SK-N-SH (cell line): ENCODE results near the gene FKBP5. TPM values are rescaled to one million over a fixed set of nuclear protein-coding genes. Genes with fewer than 3 reads are reported as not detected.

Experiments used
- CTCF ChIA-PET: fragments of 300-600, 350-600 bp; formaldehyde crosslinking; extraction: SDS; loops from one replicate; lab custom pipeline; 2021; lab: Yijun Ruan, JAX
- POLR2A ChIA-PET: fragments of 350-600 bp; sonication (Branson Sonifier 250); formaldehyde crosslinking; extraction: SDS; loops from one replicate; lab custom pipeline; 2020; ENCODE audit warnings: antibody characterized with exemption, inconsistent platforms; lab: Yijun Ruan, JAX
- DNase-seq: peaks from one replicate; pipeline ENCODE4 v3.0.0; 2012
- H2AFZ ChIP-seq: fragments of 200-600 bp; sonication (generic); 2 replicates; pipeline ENCODE4 v1.8.1; 2016; ENCODE audit warnings: antibody characterized with exemption, mild to moderate bottlenecking, low read depth
- H3F3A ChIP-seq: fragments of 200-600 bp; sonication (generic); replicated peaks from 2 replicates; pipeline ENCODE3; 2016; ENCODE audit warnings: antibody characterized with exemption, mild to moderate bottlenecking; ENCODE audit not compliant: insufficient read depth
- H3K27ac ChIP-seq, 2 experiments: fragments of 200-500 bp in 1 of 2; fragments of 200-600 bp in 1 of 2; sonication (Bioruptor generic) in 1 of 2; sonication (generic), shearing (Covaris generic) in 1 of 2; 2 replicates each; pipeline versions ENCODE4 v1.5.1 to v1.6.1; 2014 to 2016; ENCODE audit warnings: low read depth in 2 of 2, inconsistent platforms in 1 of 2, low read length in 1 of 2, mild to moderate bottlenecking in 1 of 2, mixed read lengths in 1 of 2
- H3K27me3 ChIP-seq: fragments of 200-600 bp; sonication (generic), shearing (Covaris generic); 2 replicates; pipeline ENCODE4 v1.6.1; 2016; ENCODE audit warnings: mixed run types; ENCODE audit not compliant: insufficient read depth
- H3K36me3 ChIP-seq, 2 experiments: fragments of 200-500 bp in 1 of 2; fragments of 200-600 bp in 1 of 2; sonication (Bioruptor generic) in 1 of 2; sonication (generic) in 1 of 2; replicated peaks in 1 of 2; 2 replicates each; pipeline versions ENCODE3 to v1.5.1; 2014 to 2016; ENCODE audit warnings: low read length in 1 of 2, mild to moderate bottlenecking in 1 of 2; ENCODE audit not compliant: insufficient read depth in 2 of 2, control insufficient read depth in 1 of 2
- H3K4me1 ChIP-seq, 2 experiments: fragments of 200-500 bp in 1 of 2; fragments of 200-600 bp in 1 of 2; sonication (Bioruptor generic) in 1 of 2; sonication (generic), shearing (Covaris generic) in 1 of 2; 2 replicates each; pipeline versions ENCODE4 v1.5.1 to v1.6.1; 2014 to 2016; ENCODE audit warnings: low read depth in 1 of 2, low read length in 1 of 2, mixed run types in 1 of 2; ENCODE audit not compliant: insufficient read depth in 2 of 2, control insufficient read depth in 1 of 2
- H3K4me2 ChIP-seq: fragments of 200-600 bp; sonication (generic), shearing (Covaris generic); 2 replicates; pipeline ENCODE4 v1.6.1; 2017; ENCODE audit warnings: mixed run types
- H3K4me3 ChIP-seq, 2 experiments: fragments of 200-500 bp in 1 of 2; fragments of 200-600 bp in 1 of 2; sonication (Bioruptor generic) in 1 of 2; sonication (generic), shearing (Covaris generic) in 1 of 2; 2 replicates each; pipeline versions ENCODE4 v1.5.1 to v1.8.1; 2014 to 2016; ENCODE audit warnings: low read depth in 2 of 2, inconsistent platforms in 1 of 2, low read length in 1 of 2, mild to moderate bottlenecking in 1 of 2, mixed read lengths in 1 of 2, moderate library complexity in 1 of 2
- H3K79me2 ChIP-seq: fragments of 200-600 bp; sonication (generic); 2 replicates; pipeline ENCODE4 v1.8.1; 2017; ENCODE audit warnings: mild to moderate bottlenecking; ENCODE audit not compliant: insufficient read depth
- H3K9ac ChIP-seq: fragments of 200-600 bp; sonication (generic); 2 replicates; pipeline ENCODE4 v1.6.1; 2017; ENCODE audit warnings: mixed run types
- H3K9me2 ChIP-seq: fragments of 200-600 bp; sonication (generic); 2 replicates; pipeline ENCODE4 v1.6.1; 2017; ENCODE audit warnings: mixed run types
- H3K9me3 ChIP-seq: fragments of 200-600 bp; sonication (generic); 2 replicates; pipeline ENCODE4 v1.6.1; 2017; ENCODE audit warnings: mixed run types, mild to moderate bottlenecking, moderate library complexity
- H4K20me1 ChIP-seq: fragments of 200-600 bp; sonication (generic); 2 replicates; pipeline ENCODE4 v1.6.1; 2017; ENCODE audit warnings: mild to moderate bottlenecking, mixed run types; ENCODE audit not compliant: insufficient read depth
- CHD2 ChIP-seq: fragments of 150-350 bp; IDR thresholded peaks from 2 replicates; pipeline ENCODE4 v1.6.1; 2018; ENCODE audit warnings: low read length; ENCODE audit not compliant: partially characterized antibody
- ELF1 ChIP-seq: IDR thresholded peaks from 2 replicates; pipeline ENCODE4 v1.4.0; 2012
- EZH2phosphoT487 ChIP-seq: fragments of 200-600 bp; sonication (generic); IDR thresholded peaks from 2 replicates; pipeline ENCODE4 v1.6.1; 2017; ENCODE audit warnings: low read depth, mixed run types, mild to moderate bottlenecking, antibody characterized with exemption, moderate library complexity, borderline replicate concordance
- FOSL2 ChIP-seq: IDR thresholded peaks from 2 replicates; pipeline ENCODE4 v1.4.0; 2012; ENCODE audit warnings: low read depth, mild to moderate bottlenecking, moderate library complexity, borderline replicate concordance
- FOXJ3 ChIP-seq: sonication (generic); formaldehyde crosslinking; IDR thresholded peaks from 2 replicates; pipeline ENCODE4 v1.5.1; 2020; ENCODE audit warnings: mild to moderate bottlenecking, missing genetic modification reagents
- FOXM1 ChIP-seq: IDR thresholded peaks from 2 replicates; pipeline ENCODE4 v1.4.0; 2012; ENCODE audit warnings: low read depth, mild to moderate bottlenecking
- GATA2 ChIP-seq: sonication (generic); formaldehyde crosslinking; IDR thresholded peaks from 2 replicates; pipeline ENCODE4 v1.5.0; 2020; ENCODE audit warnings: mild to moderate bottlenecking, missing genetic modification reagents
- JUND ChIP-seq: IDR thresholded peaks from 2 replicates; pipeline ENCODE4 v1.4.0; 2012
- MEF2A ChIP-seq: IDR thresholded peaks from 2 replicates; pipeline ENCODE4 v1.4.0; 2012; ENCODE audit warnings: low read depth, borderline replicate concordance
- NRF1 ChIP-seq: IDR thresholded peaks from 2 replicates; pipeline ENCODE4 v1.6.1; 2012; ENCODE audit warnings: low read depth, mild to moderate bottlenecking, low read length
- RCOR1 ChIP-seq: fragments of 150-350 bp; IDR thresholded peaks from 2 replicates; pipeline ENCODE4 v1.6.1; 2017; ENCODE audit warnings: antibody characterized with exemption, low read length
- SIN3A ChIP-seq: IDR thresholded peaks from 2 replicates; pipeline ENCODE4 v1.6.1; 2012; ENCODE audit warnings: low read depth, mild to moderate bottlenecking, low read length, moderate library complexity, borderline replicate concordance
- SMC3 ChIP-seq: IDR thresholded peaks from 2 replicates; pipeline ENCODE4 v1.6.1; 2012; ENCODE audit warnings: low read depth, low read length, improper control_type of control experiment
- TAF1 ChIP-seq: IDR thresholded peaks from 2 replicates; pipeline ENCODE4 v1.6.1; 2012; ENCODE audit warnings: low read depth, mild to moderate bottlenecking, low read length, moderate library complexity, borderline replicate concordance
- WGBS: methylation state at CpG from one replicate; pipeline ENCODE4 v1.1.6; 2017; ENCODE audit warnings: low lambda C conversion rate; 5-methylcytosine and 5-hydroxymethylcytosine counted together
- polyA plus RNA-seq, 3 experiments: library from polyadenylated mRNA; depleted of rRNA; stranded (reverse); fragments of >200 nt; gene quantifications; 2 replicates each; pipeline ENCODE4 v1.2.3, GENCODE V29; 2012
- TF ChIP-seq, protein P1 (sequence below): IDR thresholded peaks from 2 replicates; pipeline ENCODE4 v1.4.0; 2012; ENCODE audit warnings: low read depth, borderline replicate concordance
- TF ChIP-seq, protein P2 (sequence below): IDR thresholded peaks from 2 replicates; pipeline ENCODE4 v1.4.0; 2012; ENCODE audit warnings: low read depth, borderline replicate concordance
- TF ChIP-seq, protein P3 (sequence below): IDR thresholded peaks from 2 replicates; pipeline ENCODE4 v1.4.0; 2012; ENCODE audit warnings: low read depth
- TF ChIP-seq, protein P4 (sequence below): fragments of 150-350 bp; IDR thresholded peaks from 2 replicates; pipeline ENCODE4 v1.6.1; 2017; ENCODE audit warnings: antibody characterized with exemption, low read length, low read depth, borderline replicate concordance
- TF ChIP-seq, protein P5 (sequence below): fragments of 150-350 bp; IDR thresholded peaks from 2 replicates; pipeline ENCODE4 v1.6.1; 2016; ENCODE audit warnings: mild to moderate bottlenecking, low read depth, low read length
- TF ChIP-seq, protein P6 (sequence below): IDR thresholded peaks from 2 replicates; pipeline ENCODE4 v1.6.1; 2012; ENCODE audit warnings: mild to moderate bottlenecking, low read depth, low read length, moderate library complexity

Gene FKBP5
- polyA plus RNA-seq, 1 of the 3 experiments (the other 2 are of a cell fraction), result 5.1 TPM

DNA sequence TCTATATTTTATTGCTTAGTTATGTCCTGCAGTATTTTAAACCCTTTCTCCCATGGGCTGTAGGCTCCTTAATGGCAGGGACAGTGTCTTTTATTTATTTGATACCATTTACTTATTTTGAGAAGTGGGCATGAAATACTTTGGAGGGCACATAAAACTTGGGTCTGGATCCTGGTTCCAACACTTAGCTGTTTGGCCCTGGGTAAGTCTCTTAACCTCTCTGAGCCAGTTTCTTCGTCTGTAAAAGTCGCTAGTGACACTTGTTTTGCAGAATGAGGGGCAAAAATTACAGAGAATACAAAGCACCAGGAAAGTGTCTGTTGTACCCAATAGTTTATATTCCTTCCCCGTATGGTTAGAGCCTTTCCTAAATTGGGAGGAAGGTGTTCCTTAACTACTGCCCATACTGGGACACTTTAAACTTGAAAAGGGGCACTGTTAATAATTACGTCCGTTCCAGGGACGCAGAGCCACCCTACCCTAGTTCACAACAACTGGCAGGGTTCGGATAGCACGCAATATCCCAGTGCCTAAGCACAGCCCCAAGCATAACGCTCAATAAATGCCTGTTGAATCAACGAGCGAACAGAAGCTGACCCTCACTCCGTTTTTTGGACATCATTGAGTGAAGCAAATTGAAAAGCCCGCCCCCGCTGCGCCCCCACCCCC is 42.2 kb upstream of the FKBP5 start:
- no peaks in the 10 kb centered on the region for H3K9me3 ChIP-seq
- CTCF ChIA-PET, result interaction anchor here (1.8 to 11.0 kb wide), 2 partner anchors 143 to 207 kb away, joined by 10 to 271 read pairs; no protein-coding TSS in a partner anchor
- no peaks in the 10 kb centered on the region for H3K36me3 ChIP-seq
- H3K9ac ChIP-seq, result no peak overlapping the region
- 8% methylated on average over 11 of the region's 15 CpGs for WGBS
- no peak for TF ChIP-seq RCOR1
- no peak for TF ChIP-seq FOSL2
- TF ChIP-seq SIN3A, result no peak
- TF ChIP-seq, protein P1, sequence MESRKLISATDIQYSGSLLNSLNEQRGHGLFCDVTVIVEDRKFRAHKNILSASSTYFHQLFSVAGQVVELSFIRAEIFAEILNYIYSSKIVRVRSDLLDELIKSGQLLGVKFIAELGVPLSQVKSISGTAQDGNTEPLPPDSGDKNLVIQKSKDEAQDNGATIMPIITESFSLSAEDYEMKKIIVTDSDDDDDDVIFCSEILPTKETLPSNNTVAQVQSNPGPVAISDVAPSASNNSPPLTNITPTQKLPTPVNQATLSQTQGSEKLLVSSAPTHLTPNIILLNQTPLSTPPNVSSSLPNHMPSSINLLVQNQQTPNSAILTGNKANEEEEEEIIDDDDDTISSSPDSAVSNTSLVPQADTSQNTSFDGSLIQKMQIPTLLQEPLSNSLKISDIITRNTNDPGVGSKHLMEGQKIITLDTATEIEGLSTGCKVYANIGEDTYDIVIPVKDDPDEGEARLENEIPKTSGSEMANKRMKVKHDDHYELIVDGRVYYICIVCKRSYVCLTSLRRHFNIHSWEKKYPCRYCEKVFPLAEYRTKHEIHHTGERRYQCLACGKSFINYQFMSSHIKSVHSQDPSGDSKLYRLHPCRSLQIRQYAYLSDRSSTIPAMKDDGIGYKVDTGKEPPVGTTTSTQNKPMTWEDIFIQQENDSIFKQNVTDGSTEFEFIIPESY, result no peak
- TF ChIP-seq, protein P2, sequence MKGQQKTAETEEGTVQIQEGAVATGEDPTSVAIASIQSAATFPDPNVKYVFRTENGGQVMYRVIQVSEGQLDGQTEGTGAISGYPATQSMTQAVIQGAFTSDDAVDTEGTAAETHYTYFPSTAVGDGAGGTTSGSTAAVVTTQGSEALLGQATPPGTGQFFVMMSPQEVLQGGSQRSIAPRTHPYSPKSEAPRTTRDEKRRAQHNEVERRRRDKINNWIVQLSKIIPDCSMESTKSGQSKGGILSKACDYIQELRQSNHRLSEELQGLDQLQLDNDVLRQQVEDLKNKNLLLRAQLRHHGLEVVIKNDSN, result no peak
- TF ChIP-seq EZH2phosphoT487, result no peak
- TF ChIP-seq FOXM1, result no peak
- TF ChIP-seq ELF1, result no peak
- TF ChIP-seq MEF2A, result no peak
- TF ChIP-seq, protein P3, sequence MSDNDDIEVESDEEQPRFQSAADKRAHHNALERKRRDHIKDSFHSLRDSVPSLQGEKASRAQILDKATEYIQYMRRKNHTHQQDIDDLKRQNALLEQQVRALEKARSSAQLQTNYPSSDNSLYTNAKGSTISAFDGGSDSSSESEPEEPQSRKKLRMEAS, result no peak
- no peak for TF ChIP-seq NRF1
- TF ChIP-seq, protein P4, sequence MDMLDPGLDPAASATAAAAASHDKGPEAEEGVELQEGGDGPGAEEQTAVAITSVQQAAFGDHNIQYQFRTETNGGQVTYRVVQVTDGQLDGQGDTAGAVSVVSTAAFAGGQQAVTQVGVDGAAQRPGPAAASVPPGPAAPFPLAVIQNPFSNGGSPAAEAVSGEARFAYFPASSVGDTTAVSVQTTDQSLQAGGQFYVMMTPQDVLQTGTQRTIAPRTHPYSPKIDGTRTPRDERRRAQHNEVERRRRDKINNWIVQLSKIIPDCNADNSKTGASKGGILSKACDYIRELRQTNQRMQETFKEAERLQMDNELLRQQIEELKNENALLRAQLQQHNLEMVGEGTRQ, result no peak
- no peak for TF ChIP-seq SMC3
- no peak for TF ChIP-seq FOXJ3
- TF ChIP-seq JUND, result no peak
- TF ChIP-seq GATA2 (CRISPR knock-in tag), result no peak
- no peak for TF ChIP-seq TAF1
- TF ChIP-seq, protein P5, sequence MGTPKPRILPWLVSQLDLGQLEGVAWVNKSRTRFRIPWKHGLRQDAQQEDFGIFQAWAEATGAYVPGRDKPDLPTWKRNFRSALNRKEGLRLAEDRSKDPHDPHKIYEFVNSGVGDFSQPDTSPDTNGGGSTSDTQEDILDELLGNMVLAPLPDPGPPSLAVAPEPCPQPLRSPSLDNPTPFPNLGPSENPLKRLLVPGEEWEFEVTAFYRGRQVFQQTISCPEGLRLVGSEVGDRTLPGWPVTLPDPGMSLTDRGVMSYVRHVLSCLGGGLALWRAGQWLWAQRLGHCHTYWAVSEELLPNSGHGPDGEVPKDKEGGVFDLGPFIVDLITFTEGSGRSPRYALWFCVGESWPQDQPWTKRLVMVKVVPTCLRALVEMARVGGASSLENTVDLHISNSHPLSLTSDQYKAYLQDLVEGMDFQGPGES, result no peak
- no peak for TF ChIP-seq CHD2
- TF ChIP-seq, protein P6, sequence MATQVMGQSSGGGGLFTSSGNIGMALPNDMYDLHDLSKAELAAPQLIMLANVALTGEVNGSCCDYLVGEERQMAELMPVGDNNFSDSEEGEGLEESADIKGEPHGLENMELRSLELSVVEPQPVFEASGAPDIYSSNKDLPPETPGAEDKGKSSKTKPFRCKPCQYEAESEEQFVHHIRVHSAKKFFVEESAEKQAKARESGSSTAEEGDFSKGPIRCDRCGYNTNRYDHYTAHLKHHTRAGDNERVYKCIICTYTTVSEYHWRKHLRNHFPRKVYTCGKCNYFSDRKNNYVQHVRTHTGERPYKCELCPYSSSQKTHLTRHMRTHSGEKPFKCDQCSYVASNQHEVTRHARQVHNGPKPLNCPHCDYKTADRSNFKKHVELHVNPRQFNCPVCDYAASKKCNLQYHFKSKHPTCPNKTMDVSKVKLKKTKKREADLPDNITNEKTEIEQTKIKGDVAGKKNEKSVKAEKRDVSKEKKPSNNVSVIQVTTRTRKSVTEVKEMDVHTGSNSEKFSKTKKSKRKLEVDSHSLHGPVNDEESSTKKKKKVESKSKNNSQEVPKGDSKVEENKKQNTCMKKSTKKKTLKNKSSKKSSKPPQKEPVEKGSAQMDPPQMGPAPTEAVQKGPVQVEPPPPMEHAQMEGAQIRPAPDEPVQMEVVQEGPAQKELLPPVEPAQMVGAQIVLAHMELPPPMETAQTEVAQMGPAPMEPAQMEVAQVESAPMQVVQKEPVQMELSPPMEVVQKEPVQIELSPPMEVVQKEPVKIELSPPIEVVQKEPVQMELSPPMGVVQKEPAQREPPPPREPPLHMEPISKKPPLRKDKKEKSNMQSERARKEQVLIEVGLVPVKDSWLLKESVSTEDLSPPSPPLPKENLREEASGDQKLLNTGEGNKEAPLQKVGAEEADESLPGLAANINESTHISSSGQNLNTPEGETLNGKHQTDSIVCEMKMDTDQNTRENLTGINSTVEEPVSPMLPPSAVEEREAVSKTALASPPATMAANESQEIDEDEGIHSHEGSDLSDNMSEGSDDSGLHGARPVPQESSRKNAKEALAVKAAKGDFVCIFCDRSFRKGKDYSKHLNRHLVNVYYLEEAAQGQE, result no peak
- H3K4me3 ChIP-seq, result peak overlapping the region in 1 of 2 experiments; percentile 76; a peak in 2 of 4 replicates
- DNase-seq, result no peak
- H4K20me1 ChIP-seq, result no peaks in the 10 kb centered on the region
- no peaks in the 10 kb centered on the region for H3K9me2 ChIP-seq
- H3K4me1 ChIP-seq, result peaks cover 5 to 43% of the 10 kb centered on the region in 2 experiments; a peak in 3 of 4 replicates
- peak overlapping the region; percentile 92 to 98 for H3K27ac ChIP-seq
- peak overlapping the region; percentile 48; the same call in 1 of the 2 replicates for H2AFZ ChIP-seq
- H3K79me2 ChIP-seq, result no peaks in the 10 kb centered on the region
- H3K27me3 ChIP-seq, result no peaks in the 10 kb centered on the region
- H3K4me2 ChIP-seq, result peak overlapping the region; percentile 99; the same call in 1 of the 2 replicates
- no peaks in the 10 kb centered on the region for H3F3A ChIP-seq
- POLR2A ChIA-PET, result no interaction called here
